KMS-11 (cell line): ENCODE results near the gene JARID2.

Experiments used
- H2AFZ ChIP-seq: fragments of 200-600 bp; sonication (generic); 2 replicates; pipeline ENCODE4 v1.6.1; 2016; ENCODE audit warnings: antibody characterized with exemption, mixed run types, low read depth
- H3K27ac ChIP-seq: fragments of 200-600 bp; sonication (generic); 2 replicates; pipeline ENCODE4 v1.6.1; 2016; ENCODE audit warnings: mild to moderate bottlenecking, mixed run types
- H3K27me3 ChIP-seq: fragments of 200-600 bp; sonication (generic); 2 replicates; pipeline ENCODE4 v1.6.1; 2017; ENCODE audit warnings: mild to moderate bottlenecking, low read depth, mixed run types, moderate library complexity; ENCODE audit not compliant: insufficient read depth
- H3K36me3 ChIP-seq: fragments of 200-600 bp; sonication (generic); 2 replicates; pipeline ENCODE4 v1.6.1; 2017; ENCODE audit warnings: mild to moderate bottlenecking, mixed run types; ENCODE audit not compliant: insufficient read depth
- H3K4me1 ChIP-seq: fragments of 200-600 bp; sonication (generic); 2 replicates; pipeline ENCODE4 v1.6.1; 2016; ENCODE audit warnings: mild to moderate bottlenecking, low read depth, mixed run types; ENCODE audit not compliant: poor library complexity, severe bottlenecking
- H3K4me2 ChIP-seq: fragments of 200-600 bp; sonication (generic); 2 replicates; pipeline ENCODE4 v1.7.0; 2016; ENCODE audit warnings: mild to moderate bottlenecking, mixed run types
- H3K4me3 ChIP-seq: fragments of 200-600 bp; sonication (generic); IDR thresholded peaks from 2 replicates; pipeline ENCODE4 v1.6.1; 2017; ENCODE audit warnings: low read depth, low read length, mixed read lengths; ENCODE audit not compliant: insufficient read depth
- H3K79me2 ChIP-seq: fragments of 200-600 bp; sonication (generic); 2 replicates; pipeline ENCODE4 v1.6.1; 2016; ENCODE audit warnings: low read depth, mixed run types; ENCODE audit not compliant: insufficient read depth
- H3K9ac ChIP-seq: fragments of 200-600 bp; sonication (generic); 2 replicates; pipeline ENCODE4 v1.6.1; 2016; ENCODE audit warnings: mild to moderate bottlenecking, mixed run types
- H4K20me1 ChIP-seq: fragments of 200-600 bp; sonication (generic); 2 replicates; pipeline ENCODE4 v1.6.1; 2016; ENCODE audit warnings: mild to moderate bottlenecking, mixed run types; ENCODE audit not compliant: insufficient read depth
- TF ChIP-seq, protein P1 (sequence below): fragments of 200-600 bp; sonication (generic); conservative IDR thresholded peaks from 2 replicates; pipeline ENCODE4 v1.6.1; 2017; ENCODE audit warnings: low read depth, mild to moderate bottlenecking, antibody characterized with exemption, low read length, moderate library complexity, mixed read lengths

Gene JARID2

GRCh38 chr6:15427331-15428070 lies 181.6 kb downstream of the JARID2 start:
- no peak overlapping the region for H2AFZ ChIP-seq
- H3K4me2 ChIP-seq = no peak overlapping the region
- H3K79me2 ChIP-seq = no peaks in the 10 kb centered on the region
- H4K20me1 ChIP-seq = no peaks in the 10 kb centered on the region; the same call in 1 of the 2 replicates
- H3K4me1 ChIP-seq = peaks cover under 1% of the 10 kb centered on the region
- TF ChIP-seq, protein P1, sequence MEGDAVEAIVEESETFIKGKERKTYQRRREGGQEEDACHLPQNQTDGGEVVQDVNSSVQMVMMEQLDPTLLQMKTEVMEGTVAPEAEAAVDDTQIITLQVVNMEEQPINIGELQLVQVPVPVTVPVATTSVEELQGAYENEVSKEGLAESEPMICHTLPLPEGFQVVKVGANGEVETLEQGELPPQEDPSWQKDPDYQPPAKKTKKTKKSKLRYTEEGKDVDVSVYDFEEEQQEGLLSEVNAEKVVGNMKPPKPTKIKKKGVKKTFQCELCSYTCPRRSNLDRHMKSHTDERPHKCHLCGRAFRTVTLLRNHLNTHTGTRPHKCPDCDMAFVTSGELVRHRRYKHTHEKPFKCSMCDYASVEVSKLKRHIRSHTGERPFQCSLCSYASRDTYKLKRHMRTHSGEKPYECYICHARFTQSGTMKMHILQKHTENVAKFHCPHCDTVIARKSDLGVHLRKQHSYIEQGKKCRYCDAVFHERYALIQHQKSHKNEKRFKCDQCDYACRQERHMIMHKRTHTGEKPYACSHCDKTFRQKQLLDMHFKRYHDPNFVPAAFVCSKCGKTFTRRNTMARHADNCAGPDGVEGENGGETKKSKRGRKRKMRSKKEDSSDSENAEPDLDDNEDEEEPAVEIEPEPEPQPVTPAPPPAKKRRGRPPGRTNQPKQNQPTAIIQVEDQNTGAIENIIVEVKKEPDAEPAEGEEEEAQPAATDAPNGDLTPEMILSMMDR = no peak
- no peak overlapping the region for H3K9ac ChIP-seq
- no peak overlapping the region for H3K27ac ChIP-seq
- H3K36me3 ChIP-seq = no peaks in the 10 kb centered on the region
- H3K4me3 ChIP-seq = no peak overlapping the region
- H3K27me3 ChIP-seq = no peaks in the 10 kb centered on the region

GRCh38 chr6:15429141-15430110 lies 183.6 kb downstream of the JARID2 start:
- no peaks in the 10 kb centered on the region; the same call in 1 of the 2 replicates for H4K20me1 ChIP-seq
- H3K27me3 ChIP-seq = no peaks in the 10 kb centered on the region
- H3K9ac ChIP-seq = no peak overlapping the region
- no peaks in the 10 kb centered on the region for H3K36me3 ChIP-seq
- H3K4me3 ChIP-seq = no peak overlapping the region
- no peak overlapping the region for H3K4me2 ChIP-seq
- peaks cover 14% of the 10 kb centered on the region for H3K4me1 ChIP-seq
- no peak overlapping the region for H3K27ac ChIP-seq
- H3K79me2 ChIP-seq = no peaks in the 10 kb centered on the region
- H2AFZ ChIP-seq = no peak overlapping the region
- TF ChIP-seq, protein P1 = no peak

- Histone ChIP-seq H3K4me2 (no peak overlapping the region), H3K27ac (no peak overlapping the region), H3K79me2 (no peaks in the 10 kb centered on the region), H4K20me1 (no peaks in the 10 kb centered on the region; the same call in 1 of the 2 replicates), H3K27me3 (no peaks in the 10 kb centered on the region), H3K36me3 (no peaks in the 10 kb centered on the region), H3K4me1 (peaks cover 22% of the 10 kb centered on the region), H2AFZ (no peak overlapping the region), H3K4me3 (no peak overlapping the region), H3K9ac (no peak overlapping the region)
- TF ChIP-seq, protein P1 = no peak
Measured at GRCh38 chr6:15430186-15430585, 184.3 kb downstream of the JARID2 start.

GRCh38 chr6:15430931-15431405 lies 185.1 kb downstream of the JARID2 start:
- Histone ChIP-seq H3K4me2 (no peak overlapping the region), H3K79me2 (no peaks in the 10 kb centered on the region), H3K4me1 (peaks cover 23% of the 10 kb centered on the region), H3K27me3 (no peaks in the 10 kb centered on the region), H4K20me1 (no peaks in the 10 kb centered on the region), H3K9ac (no peak overlapping the region), H3K4me3 (no peak overlapping the region), H3K27ac (no peak overlapping the region), H2AFZ (no peak overlapping the region), H3K36me3 (no peaks in the 10 kb centered on the region)
- TF ChIP-seq, protein P1 = no peak
